Astrocyte of the hippocampus (primary cell): Measurements from ENCODE around the gene DPP4.
"Not testable (repeated sequence)": the region's sequence is repeated elsewhere in the genome, so short reads cannot be mapped to it uniquely, and the experiment has no call there.

ENCODE experiments used
- DNase-seq: peaks from one replicate; pipeline ENCODE4 v3.0.0; 2011; ENCODE audit warnings: low read depth, low spot score

The DPP4 gene

GRCh38 chr2:161962160-161962559 is 111.9 kb downstream of the DPP4 start:
- DNase-seq = no peak

- no peak for DNase-seq
Measured at GRCh38 chr2:161961061-161961460, 113.0 kb downstream of the DPP4 start.

GRCh38 chr2:161956738-161957137 is 117.3 kb downstream of the DPP4 start:
- DNase-seq = no peak

- DNase-seq = no peak
Measured at GRCh38 chr2:161955211-161955610, 118.8 kb downstream of the DPP4 start.

GRCh38 chr2:161954103-161954502 is 119.9 kb downstream of the DPP4 start:
- DNase-seq = peak; percentile 3

GRCh38 chr2:161953367-161953766 is 120.6 kb downstream of the DPP4 start:
- not testable (repeated sequence) for DNase-seq

- no peak for DNase-seq
Measured at GRCh38 chr2:161952783-161953191, 121.2 kb downstream of the DPP4 start.

GRCh38 chr2:161947836-161948235 is 126.2 kb downstream of the DPP4 start:
- DNase-seq = no peak

GRCh38 chr2:161947406-161947805 is 126.6 kb downstream of the DPP4 start:
- no peak for DNase-seq

- peak; percentile 46 for DNase-seq
Measured at GRCh38 chr2:161946489-161947107, 127.4 kb downstream of the DPP4 start.

GRCh38 chr2:161943011-161943410 is 131.0 kb downstream of the DPP4 start:
- no peak for DNase-seq
